ENCODE measurements around the gene DPPA3. TPM values are rescaled to one million over a fixed set of nuclear protein-coding genes. Genes with fewer than 3 reads are reported as not detected.

DPPA3 gene
- total and polyA plus RNA-seq, 9 of the 15 experiments (the other 6 are each of a cell fraction or from before 2014, with no cell fraction given): not detected

- Histone ChIP-seq H3K9me1 (ENCODE audit: control insufficient read depth, insufficient read depth, low read length) (no peaks in the 10 kb centered on the region), H3K9me3 (replicated peaks; ENCODE audit: control insufficient read depth, insufficient read depth, low read depth, low read length) (no peaks in the 10 kb centered on the region), H3K4me1 (replicated peaks in 1 of 2; ENCODE audit: control insufficient read depth in 2 of 2, insufficient read depth in 2 of 2, low read length in 2 of 2) (no peaks in the 10 kb centered on the region), H3K36me3 (ENCODE audit: control insufficient read depth, insufficient read depth, low read length) (no peaks in the 10 kb centered on the region), H2AFZ (ENCODE audit: low read depth, low read length) (no peak overlapping the region), H3K9ac (ENCODE audit: insufficient read depth in 1 of 2, low read depth in 2 of 2, low read length in 2 of 2) (no peak overlapping the region), H3K4me2 (ENCODE audit: insufficient read depth, low read length) (no peak overlapping the region), H3K27ac (ENCODE audit: extremely low read depth, low read depth, low read length) (no peak overlapping the region), H4K20me1 (replicated peaks; ENCODE audit: control insufficient read depth, insufficient read depth, low read length) (no peaks in the 10 kb centered on the region), H3K4me3 (no peak overlapping the region), H3K27me3 (ENCODE audit: control insufficient read depth in 2 of 2, insufficient read depth in 2 of 2, low read length in 2 of 2) (no peaks in the 10 kb centered on the region; a peak in 4 of 5 replicates), H3K79me2 (ENCODE audit: control insufficient read depth, insufficient read depth, low read length) (no peaks in the 10 kb centered on the region)
- ATAC-seq: no peak
- 0% methylated on average over 5 of the region's 5 CpGs for WGBS (ENCODE audit: insufficient coverage, low coverage, missing lambda C conversion rate)
- TF ChIP-seq KHSRP (IDR thresholded peaks at IDR 0.05) (no peak), DIDO1 (tag; IDR thresholded peaks at IDR 0.05; ENCODE audit: low read depth) (no peak), ZKSCAN1 (IDR thresholded peaks at IDR 0.05; ENCODE audit: low read depth, low read length) (no peak), DNMT1 (IDR thresholded peaks at IDR 0.05) (no peak), ZNF41 (CRISPR knock-in tag; conservative IDR thresholded peaks at IDR 0.05) (no peak), RBM39 (optimal IDR thresholded peaks at IDR 0.05; ENCODE audit: low read depth, low read length) (no peak), EP400 (IDR thresholded peaks at IDR 0.05) (no peak), SMAD3 (CRISPR knock-in tag; conservative IDR thresholded peaks at IDR 0.05) (no peak), KDM2B (CRISPR knock-in tag; IDR thresholded peaks at IDR 0.05) (no peak), TFAM (CRISPR knock-in tag; conservative IDR thresholded peaks at IDR 0.05) (no peak)
- TF ChIP-seq, protein P1, sequence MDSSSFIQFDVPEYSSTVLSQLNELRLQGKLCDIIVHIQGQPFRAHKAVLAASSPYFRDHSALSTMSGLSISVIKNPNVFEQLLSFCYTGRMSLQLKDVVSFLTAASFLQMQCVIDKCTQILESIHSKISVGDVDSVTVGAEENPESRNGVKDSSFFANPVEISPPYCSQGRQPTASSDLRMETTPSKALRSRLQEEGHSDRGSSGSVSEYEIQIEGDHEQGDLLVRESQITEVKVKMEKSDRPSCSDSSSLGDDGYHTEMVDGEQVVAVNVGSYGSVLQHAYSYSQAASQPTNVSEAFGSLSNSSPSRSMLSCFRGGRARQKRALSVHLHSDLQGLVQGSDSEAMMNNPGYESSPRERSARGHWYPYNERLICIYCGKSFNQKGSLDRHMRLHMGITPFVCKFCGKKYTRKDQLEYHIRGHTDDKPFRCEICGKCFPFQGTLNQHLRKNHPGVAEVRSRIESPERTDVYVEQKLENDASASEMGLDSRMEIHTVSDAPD (CRISPR knock-in tag; IDR thresholded peaks at IDR 0.05): no peak
- TF ChIP-seq, protein P2, sequence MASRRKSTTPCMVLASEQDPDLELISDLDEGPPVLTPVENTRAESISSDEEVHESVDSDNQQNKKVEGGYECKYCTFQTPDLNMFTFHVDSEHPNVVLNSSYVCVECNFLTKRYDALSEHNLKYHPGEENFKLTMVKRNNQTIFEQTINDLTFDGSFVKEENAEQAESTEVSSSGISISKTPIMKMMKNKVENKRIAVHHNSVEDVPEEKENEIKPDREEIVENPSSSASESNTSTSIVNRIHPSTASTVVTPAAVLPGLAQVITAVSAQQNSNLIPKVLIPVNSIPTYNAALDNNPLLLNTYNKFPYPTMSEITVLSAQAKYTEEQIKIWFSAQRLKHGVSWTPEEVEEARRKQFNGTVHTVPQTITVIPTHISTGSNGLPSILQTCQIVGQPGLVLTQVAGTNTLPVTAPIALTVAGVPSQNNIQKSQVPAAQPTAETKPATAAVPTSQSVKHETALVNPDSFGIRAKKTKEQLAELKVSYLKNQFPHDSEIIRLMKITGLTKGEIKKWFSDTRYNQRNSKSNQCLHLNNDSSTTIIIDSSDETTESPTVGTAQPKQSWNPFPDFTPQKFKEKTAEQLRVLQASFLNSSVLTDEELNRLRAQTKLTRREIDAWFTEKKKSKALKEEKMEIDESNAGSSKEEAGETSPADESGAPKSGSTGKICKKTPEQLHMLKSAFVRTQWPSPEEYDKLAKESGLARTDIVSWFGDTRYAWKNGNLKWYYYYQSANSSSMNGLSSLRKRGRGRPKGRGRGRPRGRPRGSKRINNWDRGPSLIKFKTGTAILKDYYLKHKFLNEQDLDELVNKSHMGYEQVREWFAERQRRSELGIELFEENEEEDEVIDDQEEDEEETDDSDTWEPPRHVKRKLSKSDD (conservative IDR thresholded peaks at IDR 0.05; ENCODE audit: low read length): no peak
- in situ Hi-C loops (cut with MboI): no loop called here
- no TSS peak for BruUV-seq (replicated peaks)
- ChIA-PET POLR2A (no interaction called here), CTCF (ENCODE audit: low intra/inter-chr PET ratio) (no interaction called here)
- DNase-seq (ENCODE audit: extremely low read depth in 1 of 4, low spot score in 3 of 4): no peak
- FAIRE-seq: no peak
- intact Hi-C loops (cut with micrococcal nuclease): no loop called here
Observed at GRCh38 chr12:7661741-7662140, 49.5 kb upstream of the DPPA3 start.

Measured in K562 (cell line).